GM12891 (cell line): ENCODE results near the gene THUMPD3.

ENCODE experiments used
- POLR2A ChIP-seq: IDR thresholded peaks from 2 replicates; pipeline ENCODE4 v1.6.1; 2011; ENCODE audit warnings: low read depth, low read length, control low read depth
- POLR2AphosphoS5 ChIP-seq: IDR thresholded peaks from 2 replicates; pipeline ENCODE4 v1.6.1; 2011; ENCODE audit warnings: low read depth, low read length, control low read depth
- TAF1 ChIP-seq: IDR thresholded peaks from 2 replicates; pipeline ENCODE4 v1.6.1; 2011; ENCODE audit warnings: low read depth, low read length, control low read depth

- TF ChIP-seq POLR2A (no peak), POLR2AphosphoS5 (no peak), TAF1 (no peak)
Measured at GRCh38 chr3:9402410-9403228, 39.8 kb downstream of the THUMPD3 start.
